ENCODE measurements around the gene GOLM1. TPM values are rescaled to one million over a fixed set of nuclear protein-coding genes. Genes with fewer than 3 reads are reported as not detected.

GOLM1 gene
- total and polyA plus RNA-seq, 2 experiments from 2014 or later, result 56.2 to 63.4 TPM

GRCh38 chr9:86069206-86069869 is 30.0 kb downstream of the GOLM1 start:
- no peak for DNase-seq
- H3K4me3 ChIP-seq, result no peak overlapping the region
- H2AFZ ChIP-seq, result no peak overlapping the region
- 81 to 84% methylated on average over 7 of the region's 7 CpGs for WGBS, 2 experiments (ENCODE audit: low coverage in 1 of 2, low lambda C conversion rate in 2 of 2, missing lambda C conversion rate in 2 of 2)
- no peaks in the 10 kb centered on the region for H3K9me2 ChIP-seq (ENCODE audit: insufficient read depth)
- TF ChIP-seq EZH2phosphoT487 (IDR thresholded peaks at IDR 0.05; ENCODE audit: insufficient read depth, low read depth) (no peak), EZH2 (IDR thresholded peaks at IDR 0.05; ENCODE audit: insufficient read depth, poor library complexity, severe bottlenecking) (no peak)
- in situ Hi-C loops (cut with MboI), result no loop called here
- H4K20me1 ChIP-seq (ENCODE audit: insufficient read depth), result no peaks in the 10 kb centered on the region
- H3K4me2 ChIP-seq (ENCODE audit: unreplicated experiment), result no peak overlapping the region
- H3K9ac ChIP-seq, result no peak overlapping the region
- no peaks in the 10 kb centered on the region for H3K36me3 ChIP-seq (ENCODE audit: low read depth)
- H3K4me1 ChIP-seq (ENCODE audit: insufficient read depth), result 0 out of 2 replicates have a peak, but pooled peaks cover 6% of the 10 kb centered on the region
- H3K27ac ChIP-seq, result no peak overlapping the region
- no peaks in the 10 kb centered on the region for H3K9me3 ChIP-seq (ENCODE audit: low read depth)
- no peaks in the 10 kb centered on the region for H3K79me2 ChIP-seq (ENCODE audit: insufficient read depth)
- no peaks in the 10 kb centered on the region for H3F3A ChIP-seq (ENCODE audit: insufficient read depth)
- no peaks in the 10 kb centered on the region for H3K27me3 ChIP-seq (replicated peaks; ENCODE audit: insufficient read depth)

- in situ Hi-C loops (cut with MboI), result no loop called here
- no peak overlapping the region for H3K27ac ChIP-seq
Observed at GRCh38 chr9:86064220-86064619, 35.1 kb downstream of the GOLM1 start.

GRCh38 chr9:86062845-86063693 is 36.3 kb downstream of the GOLM1 start:
- WGBS, 2 experiments (ENCODE audit: low coverage in 1 of 2, low lambda C conversion rate in 2 of 2, missing lambda C conversion rate in 2 of 2), result 96 to 98% methylated on average over 16 of the region's 16 CpGs
- no peaks in the 10 kb centered on the region for H3K27me3 ChIP-seq (replicated peaks; ENCODE audit: insufficient read depth)

More at GRCh38 chr9:86064220-86064619, 35.1 kb downstream of the GOLM1 start:
- TF ChIP-seq EZH2 (IDR thresholded peaks at IDR 0.05; ENCODE audit: insufficient read depth, poor library complexity, severe bottlenecking), result no peak
- no peak for TF ChIP-seq EZH2phosphoT487 (IDR thresholded peaks at IDR 0.05; ENCODE audit: insufficient read depth, low read depth)
- Histone ChIP-seq H3K9ac (no peak overlapping the region), H3K27me3 (replicated peaks; ENCODE audit: insufficient read depth) (no peaks in the 10 kb centered on the region), H3K9me3 (ENCODE audit: low read depth) (no peaks in the 10 kb centered on the region), H3K4me3 (no peak overlapping the region), H3F3A (ENCODE audit: insufficient read depth) (no peaks in the 10 kb centered on the region), H3K4me1 (ENCODE audit: insufficient read depth) (no peaks in the 10 kb centered on the region), H3K4me2 (ENCODE audit: unreplicated experiment) (no peak overlapping the region), H3K9me2 (ENCODE audit: insufficient read depth) (no peaks in the 10 kb centered on the region), H3K79me2 (ENCODE audit: insufficient read depth) (no peaks in the 10 kb centered on the region), H3K36me3 (ENCODE audit: low read depth) (no peaks in the 10 kb centered on the region), H2AFZ (no peak overlapping the region), H4K20me1 (ENCODE audit: insufficient read depth) (no peaks in the 10 kb centered on the region)
- no peak for DNase-seq
- WGBS, 2 experiments (ENCODE audit: low coverage in 1 of 2, low lambda C conversion rate in 2 of 2, missing lambda C conversion rate in 2 of 2), result 94 to 96% methylated on average over 2 of the region's 2 CpGs

GRCh38 chr9:86061972-86062739 is 37.2 kb downstream of the GOLM1 start:
- H3K4me2 ChIP-seq (ENCODE audit: unreplicated experiment), result no peak overlapping the region
- 83 to 89% methylated on average over 10 to 11 of the region's 11 CpGs for WGBS, 2 experiments (ENCODE audit: low coverage in 1 of 2, low lambda C conversion rate in 2 of 2, missing lambda C conversion rate in 2 of 2)
- H3K27me3 ChIP-seq (replicated peaks; ENCODE audit: insufficient read depth), result no peaks in the 10 kb centered on the region
- in situ Hi-C loops (cut with MboI), result no loop called here
- no peaks in the 10 kb centered on the region for H3K36me3 ChIP-seq (ENCODE audit: low read depth)
- H3K4me1 ChIP-seq (ENCODE audit: insufficient read depth), result no peaks in the 10 kb centered on the region
- H3K9ac ChIP-seq, result no peak overlapping the region
- H3K4me3 ChIP-seq, result no peak overlapping the region
- H3K9me3 ChIP-seq (ENCODE audit: low read depth), result no peaks in the 10 kb centered on the region
- H2AFZ ChIP-seq, result no peak overlapping the region
- H3F3A ChIP-seq (ENCODE audit: insufficient read depth), result no peaks in the 10 kb centered on the region
- DNase-seq, result no peak
- TF ChIP-seq EZH2 (IDR thresholded peaks at IDR 0.05; ENCODE audit: insufficient read depth, poor library complexity, severe bottlenecking), result no peak
- TF ChIP-seq EZH2phosphoT487 (IDR thresholded peaks at IDR 0.05; ENCODE audit: insufficient read depth, low read depth), result no peak
- H3K9me2 ChIP-seq (ENCODE audit: insufficient read depth), result no peaks in the 10 kb centered on the region
- H4K20me1 ChIP-seq (ENCODE audit: insufficient read depth), result no peaks in the 10 kb centered on the region
- no peaks in the 10 kb centered on the region for H3K79me2 ChIP-seq (ENCODE audit: insufficient read depth)
- no peak overlapping the region for H3K27ac ChIP-seq

More at GRCh38 chr9:86062845-86063693, 36.3 kb downstream of the GOLM1 start:
- no peaks in the 10 kb centered on the region for H3K4me1 ChIP-seq (ENCODE audit: insufficient read depth)
- H3F3A ChIP-seq (ENCODE audit: insufficient read depth), result no peaks in the 10 kb centered on the region
- no peak overlapping the region for H2AFZ ChIP-seq
- TF ChIP-seq EZH2 (IDR thresholded peaks at IDR 0.05; ENCODE audit: insufficient read depth, poor library complexity, severe bottlenecking), result no peak
- TF ChIP-seq EZH2phosphoT487 (IDR thresholded peaks at IDR 0.05; ENCODE audit: insufficient read depth, low read depth), result no peak
- in situ Hi-C loops (cut with MboI), result no loop called here
- no peaks in the 10 kb centered on the region for H4K20me1 ChIP-seq (ENCODE audit: insufficient read depth)
- H3K9me3 ChIP-seq (ENCODE audit: low read depth), result no peaks in the 10 kb centered on the region
- no peak overlapping the region for H3K4me2 ChIP-seq (ENCODE audit: unreplicated experiment)
- H3K9ac ChIP-seq, result no peak overlapping the region
- H3K79me2 ChIP-seq (ENCODE audit: insufficient read depth), result no peaks in the 10 kb centered on the region
- no peaks in the 10 kb centered on the region for H3K36me3 ChIP-seq (ENCODE audit: low read depth)
- no peak for DNase-seq
- no peak overlapping the region for H3K4me3 ChIP-seq
- H3K27ac ChIP-seq, result no peak overlapping the region
- H3K9me2 ChIP-seq (ENCODE audit: insufficient read depth), result no peaks in the 10 kb centered on the region
